K562 (cell line): Measurements from ENCODE around the gene MTARC2.

Source experiments
- CTCF ChIP-seq, 3 experiments: IDR thresholded peaks in 2 of 3; conservative IDR thresholded peaks in 1 of 3; 2 replicates each; pipeline ENCODE4 v1.5.1; 2011 to 2012; ENCODE audit warnings: low read length in 3 of 3, mild to moderate bottlenecking in 3 of 3, control low read depth in 2 of 3, improper control_type of control experiment in 1 of 3, inconsistent platforms in 1 of 3, low read depth in 1 of 3, mixed read lengths in 1 of 3, moderate library complexity in 1 of 3; ENCODE audit not compliant: insufficient read depth in 2 of 3
- FOXJ3 ChIP-seq: sonication (generic); formaldehyde crosslinking; IDR thresholded peaks from 2 replicates; pipeline ENCODE4 v1.4.0; 2020; ENCODE audit warnings: mild to moderate bottlenecking, missing genetic modification reagents
- RBBP5 ChIP-seq: fragments of 200-600 bp; sonication (generic); IDR thresholded peaks from 2 replicates; pipeline ENCODE4 v1.6.1; 2012; ENCODE audit warnings: borderline replicate concordance, mild to moderate bottlenecking, low read length, control low read depth, inconsistent platforms; ENCODE audit not compliant: insufficient read depth, poor library complexity, severe bottlenecking
- REST ChIP-seq, 2 experiments: fragments of 450-650 bp; formaldehyde crosslinking in 1 of 2; IDR thresholded peaks; 2 replicates each; pipeline versions ENCODE4 v1.4.0 to v1.6.1; 2014 to 2020; ENCODE audit warnings: mild to moderate bottlenecking in 2 of 2, borderline replicate concordance in 1 of 2, low read depth in 1 of 2
- SP1 ChIP-seq: sonication (generic); formaldehyde crosslinking; IDR thresholded peaks from 2 replicates; pipeline ENCODE4 v1.8.1; 2022; ENCODE audit warnings: mild to moderate bottlenecking, missing genetic modification reagents
- TF ChIP-seq, protein P1 (sequence below): fragments of 250-450 bp; sonication (Bioruptor Pico); IDR thresholded peaks from 2 replicates; pipeline ENCODE4 v1.4.0; 2020; ENCODE audit warnings: mild to moderate bottlenecking, moderate library complexity

DNA sequence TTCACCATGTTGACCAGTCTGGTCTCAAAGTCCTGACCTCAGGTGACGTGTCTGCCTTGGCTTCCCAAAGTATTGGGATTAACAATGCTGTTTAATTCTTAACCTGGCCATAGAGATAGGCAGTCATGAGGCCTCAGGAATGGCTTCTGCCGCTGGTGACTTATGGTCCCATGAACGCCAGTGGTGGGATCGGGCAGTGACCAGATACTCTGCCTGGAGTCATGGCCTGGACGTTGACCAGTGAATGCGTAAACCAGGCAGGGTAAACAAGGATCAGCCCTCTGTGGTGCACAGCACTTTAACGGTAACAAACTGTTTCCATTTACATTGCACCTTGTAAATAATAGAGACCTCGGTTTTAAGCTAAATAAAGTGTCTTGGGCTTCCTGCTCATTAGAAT is 61.6 kb downstream of the MTARC2 start:
- TF ChIP-seq FOXJ3 (CRISPR knock-in tag) (no peak), SP1 (CRISPR knock-in tag) (no peak), REST (IDR thresholded peaks at IDR 0.05; ENCODE audit: borderline replicate concordance) (no peak), REST (CRISPR knock-in tag; IDR thresholded peaks at IDR 0.05; ENCODE audit: low read depth) (no peak), RBBP5 (no peak), CTCF (IDR thresholded peaks at IDR 0.05 in 2 of 3, conservative IDR thresholded peaks at IDR 0.05 in 1 of 3; ENCODE audit: insufficient read depth in 2 of 3, low read depth in 1 of 3, low read length in 3 of 3) (no peak)
- TF ChIP-seq, protein P1, sequence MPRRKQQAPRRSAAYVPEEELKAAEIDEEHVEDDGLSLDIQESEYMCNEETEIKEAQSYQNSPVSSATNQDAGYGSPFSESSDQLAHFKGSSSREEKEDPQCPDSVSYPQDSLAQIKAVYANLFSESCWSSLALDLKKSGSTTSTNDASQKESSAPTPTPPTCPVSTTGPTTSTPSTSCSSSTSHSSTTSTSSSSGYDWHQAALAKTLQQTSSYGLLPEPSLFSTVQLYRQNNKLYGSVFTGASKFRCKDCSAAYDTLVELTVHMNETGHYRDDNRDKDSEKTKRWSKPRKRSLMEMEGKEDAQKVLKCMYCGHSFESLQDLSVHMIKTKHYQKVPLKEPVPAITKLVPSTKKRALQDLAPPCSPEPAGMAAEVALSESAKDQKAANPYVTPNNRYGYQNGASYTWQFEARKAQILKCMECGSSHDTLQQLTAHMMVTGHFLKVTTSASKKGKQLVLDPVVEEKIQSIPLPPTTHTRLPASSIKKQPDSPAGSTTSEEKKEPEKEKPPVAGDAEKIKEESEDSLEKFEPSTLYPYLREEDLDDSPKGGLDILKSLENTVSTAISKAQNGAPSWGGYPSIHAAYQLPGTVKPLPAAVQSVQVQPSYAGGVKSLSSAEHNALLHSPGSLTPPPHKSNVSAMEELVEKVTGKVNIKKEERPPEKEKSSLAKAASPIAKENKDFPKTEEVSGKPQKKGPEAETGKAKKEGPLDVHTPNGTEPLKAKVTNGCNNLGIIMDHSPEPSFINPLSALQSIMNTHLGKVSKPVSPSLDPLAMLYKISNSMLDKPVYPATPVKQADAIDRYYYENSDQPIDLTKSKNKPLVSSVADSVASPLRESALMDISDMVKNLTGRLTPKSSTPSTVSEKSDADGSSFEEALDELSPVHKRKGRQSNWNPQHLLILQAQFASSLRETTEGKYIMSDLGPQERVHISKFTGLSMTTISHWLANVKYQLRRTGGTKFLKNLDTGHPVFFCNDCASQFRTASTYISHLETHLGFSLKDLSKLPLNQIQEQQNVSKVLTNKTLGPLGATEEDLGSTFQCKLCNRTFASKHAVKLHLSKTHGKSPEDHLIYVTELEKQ, result no peak
